HG03432 (cell line): ENCODE data around the gene TMEM127.
"Not testable (repeated sequence)": the region's sequence is repeated elsewhere in the genome, so short reads cannot be mapped to it uniquely, and the experiment has no call there.

Experiments used
- ATAC-seq: cut with Tn5 transposase; IDR thresholded peaks from one replicate; pipeline ENCODE4 v1.9.1; 2021; ENCODE audit warnings: mild to moderate bottlenecking, moderate library complexity; ENCODE audit not compliant: unreplicated experiment

The TMEM127 gene

GRCh38 chr2:96264656-96265348, 995 bp downstream of the TMEM127 start:
- peak; percentile 4 for ATAC-seq

- no peak for ATAC-seq
Observed at GRCh38 chr2:96264086-96264485, 1.7 kb downstream of the TMEM127 start.

DNA sequence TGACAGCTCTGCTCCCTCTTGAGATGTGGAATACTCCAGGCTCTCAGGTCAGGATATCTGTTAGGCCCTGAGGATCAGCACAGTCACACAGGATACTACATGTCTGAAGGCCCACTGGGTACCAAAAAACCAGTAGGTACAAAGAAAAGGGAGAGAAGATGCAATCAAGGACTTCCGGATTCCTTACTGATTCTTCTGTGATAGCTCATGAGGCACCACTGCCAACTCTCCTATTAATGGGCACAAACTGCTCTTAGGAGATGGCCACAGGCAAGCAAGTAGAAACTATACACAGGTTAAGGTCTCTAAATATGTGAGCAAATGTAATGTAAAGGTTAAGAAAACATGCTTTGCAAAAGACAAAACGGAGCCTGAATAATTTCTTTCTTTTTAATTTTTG, 3.5 kb downstream of the TMEM127 start:
- no peak for ATAC-seq

DNA sequence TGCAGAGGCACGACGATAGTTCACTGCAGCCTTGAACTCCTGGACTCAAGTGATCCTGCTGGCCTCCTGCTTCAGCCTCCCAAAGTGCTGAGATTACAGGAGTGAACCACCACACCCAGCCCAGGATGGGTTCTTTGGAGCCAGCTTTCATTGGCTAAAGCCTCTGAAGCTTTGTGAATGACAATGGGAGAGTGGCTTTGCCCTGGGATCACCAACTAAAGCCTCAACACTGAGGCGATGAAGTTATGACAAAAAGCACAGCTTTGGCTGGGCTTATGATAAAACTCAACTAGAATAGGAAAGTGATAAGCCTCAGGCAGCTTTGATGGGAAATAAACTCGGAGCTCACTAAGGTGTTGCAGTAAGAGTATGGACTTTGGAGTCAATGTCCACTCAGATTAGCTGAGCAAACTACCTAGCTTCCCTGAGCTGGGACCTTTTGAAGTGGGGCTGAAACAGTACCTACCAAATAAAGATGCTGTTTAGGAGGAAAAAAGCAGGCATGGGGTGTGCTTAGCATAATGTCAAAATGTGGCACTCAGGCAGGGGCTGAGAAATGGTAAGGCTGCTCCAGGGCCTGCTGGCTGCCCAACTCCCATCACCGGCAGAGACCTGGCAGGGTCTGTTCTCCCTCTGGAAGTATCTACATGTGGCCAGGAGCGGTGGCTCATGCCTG, 4.3 kb downstream of the TMEM127 start:
- ATAC-seq = no peak

DNA sequence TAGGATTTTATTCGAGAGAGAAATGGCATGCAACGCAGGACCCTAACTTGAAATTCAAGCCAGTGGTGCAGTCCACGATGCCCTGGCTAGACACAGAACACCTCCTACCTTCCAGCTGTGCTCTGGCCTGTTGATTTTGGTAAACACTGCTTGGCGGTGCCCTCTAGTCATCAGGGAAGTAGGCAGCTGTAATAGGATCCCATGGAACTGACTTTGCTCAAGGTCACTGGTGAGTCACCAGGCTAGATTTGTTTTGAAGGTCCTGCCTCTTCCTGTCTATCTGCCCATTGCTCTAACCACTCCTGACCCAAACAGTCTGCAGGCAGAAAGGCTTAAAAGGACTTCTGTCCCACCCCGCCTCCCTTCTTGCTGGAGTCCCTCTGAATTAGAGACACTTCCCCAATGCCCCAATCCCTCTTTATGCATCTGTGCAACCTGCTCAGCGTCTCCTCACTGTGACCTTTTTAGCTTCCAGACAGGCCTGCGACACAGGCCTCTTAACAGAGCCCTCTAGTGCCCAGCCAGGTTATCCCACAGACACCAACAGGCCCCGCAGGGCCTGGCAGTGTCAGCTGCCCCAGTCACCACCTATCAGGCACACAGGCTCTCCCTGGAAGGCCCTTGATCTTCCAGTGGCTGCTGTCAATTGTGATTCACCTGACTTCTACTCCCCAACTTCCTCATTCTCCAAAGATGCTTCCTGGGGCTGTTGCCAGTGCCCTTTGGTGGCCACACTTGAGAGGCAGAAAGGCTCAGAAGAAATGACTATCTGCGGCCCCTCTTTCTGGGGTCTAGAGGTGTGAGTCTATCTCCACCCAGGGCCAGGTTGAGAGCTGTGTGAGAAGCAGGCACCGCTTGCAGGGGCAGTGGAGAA, 5.2 kb downstream of the TMEM127 start:
- ATAC-seq = peak; percentile 36

GRCh38 chr2:96259497-96259921, 6.3 kb downstream of the TMEM127 start:
- no peak for ATAC-seq

- no peak for ATAC-seq
Observed at GRCh38 chr2:96258166-96259022, 7.4 kb downstream of the TMEM127 start.

DNA sequence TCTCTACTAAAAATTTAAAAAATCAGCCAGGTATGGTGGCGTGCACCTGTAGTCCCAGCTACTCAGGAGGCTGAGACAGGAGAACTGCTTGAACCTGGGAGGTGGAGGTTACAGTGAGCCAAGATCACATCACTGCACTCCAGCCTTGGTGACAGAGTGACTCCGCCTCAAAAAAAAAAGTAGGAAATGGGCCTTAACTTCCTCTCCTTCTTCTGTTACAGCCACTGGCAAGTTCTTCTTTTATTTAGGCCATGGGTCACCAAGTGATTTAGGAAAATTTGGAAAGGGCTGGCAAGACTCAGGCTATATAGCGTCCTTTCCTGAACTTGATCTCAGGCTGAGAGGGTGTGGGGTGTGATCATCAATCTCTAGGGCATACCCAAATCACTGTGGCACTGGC, 8.1 kb downstream of the TMEM127 start:
- ATAC-seq = not testable (repeated sequence)

- no peak for ATAC-seq
Observed at GRCh38 chr2:96256611-96257113, 9.1 kb downstream of the TMEM127 start.

DNA sequence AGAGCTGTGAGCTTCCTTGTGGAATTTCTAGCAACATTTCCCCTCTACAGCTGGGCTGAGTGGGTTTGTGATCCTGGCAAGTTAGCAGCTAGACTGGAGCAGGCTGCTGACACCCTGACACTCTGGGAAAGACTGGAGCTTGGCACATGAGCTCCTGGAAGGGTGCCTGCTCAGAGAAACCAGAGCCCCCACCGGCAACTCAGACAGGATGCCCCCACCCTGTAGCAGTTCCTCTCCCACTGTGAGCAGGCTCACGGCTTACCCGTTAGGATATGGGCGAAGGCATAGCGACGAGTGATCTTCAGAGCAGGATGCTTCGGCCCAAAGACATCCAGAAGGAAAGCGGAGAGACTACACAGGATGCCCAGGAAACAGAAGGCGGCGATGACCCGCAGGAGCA, 11.2 kb downstream of the TMEM127 start:
- no peak for ATAC-seq

GRCh38 chr2:96253006-96253405, 12.8 kb downstream of the TMEM127 start:
- ATAC-seq = no peak

DNA sequence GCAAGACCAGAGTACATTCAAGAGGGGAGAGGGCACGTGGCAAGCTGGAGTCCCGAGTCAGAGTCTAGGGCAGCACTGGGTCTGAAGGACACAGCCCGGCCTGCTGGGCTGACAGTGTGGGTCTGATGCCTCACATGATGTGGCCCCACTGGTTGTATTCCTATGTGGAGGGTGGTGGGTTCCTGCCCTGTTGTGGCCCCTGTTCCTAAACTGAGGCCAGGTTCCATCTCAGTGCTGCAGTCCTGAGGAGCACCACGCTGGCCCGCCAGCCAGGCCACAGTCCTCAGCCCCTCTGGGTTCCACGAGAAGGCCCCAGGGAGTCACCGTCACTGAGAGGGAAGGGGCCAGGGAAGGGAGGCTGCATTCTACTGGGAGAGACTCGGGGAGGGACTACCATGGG, 13.3 kb downstream of the TMEM127 start:
- no peak for ATAC-seq

DNA sequence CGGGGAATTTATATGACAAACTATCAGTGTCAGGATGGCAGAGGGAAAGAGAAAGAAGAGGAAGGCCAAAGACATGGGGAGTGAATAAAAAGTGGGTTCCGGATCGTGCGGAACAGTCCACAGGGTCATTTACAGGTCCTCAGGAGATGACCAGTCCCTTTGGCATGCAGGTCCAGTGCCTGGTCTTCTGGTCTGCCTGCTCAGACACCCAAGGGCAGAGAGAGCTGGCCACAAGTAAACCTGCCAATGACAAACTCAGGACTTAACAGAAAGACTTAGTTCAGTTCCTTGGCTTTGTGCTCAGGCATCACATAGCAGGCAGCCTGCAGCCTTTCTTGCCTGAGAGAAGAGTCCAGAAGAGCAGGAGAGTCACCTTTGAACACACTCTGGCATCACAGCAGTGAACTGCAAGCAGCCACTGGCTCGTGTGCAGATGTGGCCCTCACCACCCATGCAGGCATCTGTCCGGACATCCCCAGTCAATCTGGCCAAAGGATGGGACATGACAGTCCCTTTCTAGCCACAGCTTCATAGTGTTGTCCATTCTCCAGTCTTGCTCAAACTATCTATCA, 14.0 kb downstream of the TMEM127 start:
- ATAC-seq = no peak

GRCh38 chr2:96250188-96250587, 15.6 kb downstream of the TMEM127 start:
- ATAC-seq = no peak

DNA sequence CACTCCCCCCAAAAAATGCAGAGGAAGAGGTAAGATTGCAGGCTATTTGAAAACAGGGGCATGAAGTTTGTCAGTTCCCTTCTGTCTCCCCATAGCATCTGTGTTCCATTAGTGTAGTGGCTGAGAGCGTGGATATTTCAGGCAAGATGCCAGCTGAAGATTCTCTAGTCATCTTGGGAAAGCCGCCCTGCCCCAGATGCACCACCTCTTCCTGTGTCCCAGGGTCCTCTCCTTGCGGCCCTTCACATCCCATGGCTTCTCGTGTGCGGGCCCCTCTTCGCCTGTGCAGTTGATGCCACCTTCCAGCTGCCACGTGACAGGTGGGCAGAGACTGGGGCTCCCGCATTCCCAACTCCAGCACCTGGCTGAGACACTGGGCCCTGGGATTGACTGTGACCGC, 16.1 kb downstream of the TMEM127 start:
- no peak for ATAC-seq

GRCh38 chr2:96248624-96249023, 17.2 kb downstream of the TMEM127 start:
- no peak for ATAC-seq

DNA sequence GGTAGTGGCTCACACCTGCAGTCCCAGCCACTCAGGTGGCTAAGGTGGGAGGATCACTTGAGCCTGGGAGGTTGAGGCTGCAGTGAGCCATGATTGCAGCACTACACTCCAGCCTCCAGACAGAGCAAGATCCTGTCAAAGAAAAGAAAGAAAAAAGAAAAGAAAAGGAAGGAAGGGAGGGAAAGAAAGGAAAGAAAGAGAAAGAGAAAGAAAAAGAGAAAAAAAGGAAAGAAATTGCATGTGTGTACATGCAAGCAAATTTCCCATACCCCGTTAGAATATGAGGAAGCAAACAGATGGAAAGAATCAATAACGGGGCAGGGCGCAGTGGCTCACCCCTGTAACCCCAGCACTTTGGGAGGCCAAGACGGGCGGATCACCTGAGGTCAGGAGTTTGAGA, 17.9 kb downstream of the TMEM127 start:
- no peak for ATAC-seq

DNA sequence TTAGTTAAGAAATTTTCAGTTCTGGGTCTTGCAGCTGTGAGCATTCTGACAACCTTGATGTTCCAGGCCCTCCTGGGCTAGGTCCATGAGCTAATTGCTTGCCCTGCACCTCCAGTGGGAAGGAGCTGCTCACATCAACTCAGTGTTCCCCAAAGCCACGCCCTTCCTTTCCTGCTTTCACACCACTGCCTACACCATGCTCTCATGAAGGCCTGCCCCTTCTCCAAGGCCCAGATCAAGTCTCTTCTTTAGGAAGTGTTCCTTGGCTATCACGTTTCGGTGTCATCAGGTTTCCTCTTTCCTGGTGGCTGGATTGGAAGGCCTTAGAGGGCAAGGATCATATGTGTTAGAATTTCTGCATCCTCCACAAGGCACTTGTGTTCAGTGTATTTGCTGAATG, 18.8 kb downstream of the TMEM127 start:
- no peak for ATAC-seq

- ATAC-seq = no peak
Observed at GRCh38 chr2:96245609-96246390, 20.0 kb downstream of the TMEM127 start.
